H1 (cell line): ENCODE data around the gene HACD3. TPM values are rescaled to one million over a fixed set of nuclear protein-coding genes. Genes with fewer than 3 reads are reported as not detected.

ENCODE experiments used
- BACH1 ChIP-seq: IDR thresholded peaks from 2 replicates; pipeline ENCODE4 v1.6.1; 2012; ENCODE audit warnings: low read length, improper control_type of control experiment
- BCL11A ChIP-seq, 2 experiments: IDR thresholded peaks; one replicate each; pipeline ENCODE4 v1.6.1; 2011; ENCODE audit warnings: low read depth in 2 of 2, low read length in 2 of 2, mild to moderate bottlenecking in 2 of 2
- CREB1 ChIP-seq: IDR thresholded peaks from 2 replicates; pipeline ENCODE4 v1.6.1; 2012; ENCODE audit warnings: inconsistent platforms
- CTBP2 ChIP-seq: IDR thresholded peaks from 2 replicates; pipeline ENCODE4 v1.7.0; 2011; ENCODE audit warnings: borderline replicate concordance, mild to moderate bottlenecking, moderate library complexity, mixed read lengths, low read length; ENCODE audit not compliant: insufficient read depth, insufficient read length
- HDAC2 ChIP-seq, 2 experiments: fragments of 300-600 bp in 1 of 2; sonication (generic) in 1 of 2; IDR thresholded peaks; 2 replicates each; pipeline ENCODE4 v1.6.1; 2011 to 2012; ENCODE audit warnings: low read depth in 2 of 2, low read length in 2 of 2, mild to moderate bottlenecking in 2 of 2, moderate library complexity in 2 of 2, borderline replicate concordance in 1 of 2, inconsistent platforms in 1 of 2
- KDM4A ChIP-seq: IDR thresholded peaks from one replicate; pipeline ENCODE4 v1.7.1; 2012; ENCODE audit warnings: low read depth, mild to moderate bottlenecking, moderate library complexity, low read length, inconsistent platforms; ENCODE audit not compliant: severe bottlenecking
- POLR2AphosphoS5 ChIP-seq: IDR thresholded peaks from 2 replicates; pipeline ENCODE4 v1.6.1; 2011; ENCODE audit warnings: low read depth, low read length
- POU5F1 ChIP-seq: IDR thresholded peaks from 2 replicates; pipeline ENCODE4 v1.6.1; 2011; ENCODE audit warnings: low read depth, mild to moderate bottlenecking, low read length, moderate library complexity
- RBBP5 ChIP-seq: IDR thresholded peaks from 2 replicates; pipeline ENCODE4 v1.7.1; 2012; ENCODE audit warnings: low read depth, mild to moderate bottlenecking, inconsistent platforms, low read length, moderate library complexity, borderline replicate concordance
- SIN3A ChIP-seq, 2 experiments: IDR thresholded peaks in 1 of 2; conservative IDR thresholded peaks in 1 of 2; 2 replicates each; pipeline ENCODE4 v1.6.1; 2011 to 2012; ENCODE audit warnings: low read length in 2 of 2, improper control_type of control experiment in 1 of 2, low read depth in 1 of 2, mild to moderate bottlenecking in 1 of 2
- SIRT6 ChIP-seq: IDR thresholded peaks from one replicate; pipeline ENCODE4 v1.7.1; 2012; ENCODE audit warnings: low read length, inconsistent platforms
- SP1 ChIP-seq: IDR thresholded peaks from 2 replicates; pipeline ENCODE4 v1.6.1; 2011; ENCODE audit warnings: low read depth, low read length
- SP4 ChIP-seq: IDR thresholded peaks from 2 replicates; pipeline ENCODE4 v1.6.1; 2012; ENCODE audit warnings: low read length, inconsistent platforms
- SRF ChIP-seq: IDR thresholded peaks from 2 replicates; pipeline ENCODE4 v1.6.1; 2011; ENCODE audit warnings: mild to moderate bottlenecking, low read depth, low read length, moderate library complexity
- TEAD4 ChIP-seq: IDR thresholded peaks from 2 replicates; pipeline ENCODE4 v1.6.1; 2012; ENCODE audit warnings: low read depth, low read length, inconsistent platforms, mixed read lengths
- YY1 ChIP-seq: IDR thresholded peaks from 2 replicates; pipeline ENCODE4 v1.6.1; 2011; ENCODE audit warnings: low read depth, mild to moderate bottlenecking, low read length
- polyA plus RNA-seq, 7 experiments: library from polyadenylated mRNA; depleted of rRNA in 3 of 7; stranded (reverse) in 5 of 7; unstranded in 2 of 7; fragments of >200 nt in 5 of 7; fragments of 200-250 nt in 2 of 7; gene quantifications; 1 replicate in 5 of 7; 2 replicates in 1 of 7; 4 replicates in 1 of 7; pipeline versions ENCODE4 v1.2.1 to v1.2.3, GENCODE V29; 2011 to 2013; ENCODE audit warnings: missing spikeins in 2 of 7, mixed read lengths in 2 of 7
- total RNA-seq: library from RNA; stranded (reverse); fragmentation: NEBNext Ultra II Directional; extraction: Animal tissue kit (Norgen Biotek cat#: 25700); gene quantifications from 2 replicates; pipeline ENCODE4 v1.2.1, GENCODE V29; 2021
- TF ChIP-seq, protein P1 (sequence below), 3 experiments: IDR thresholded peaks; 1 replicate in 2 of 3; 2 replicates in 1 of 3; pipeline versions ENCODE4 v1.5.1 to v1.6.1; 2011; ENCODE audit warnings: low read length in 3 of 3, mild to moderate bottlenecking in 3 of 3, inconsistent platforms in 2 of 3, low read depth in 1 of 3, moderate library complexity in 1 of 3; ENCODE audit not compliant: insufficient read depth in 1 of 3; ENCODE audit errors: control extremely low read depth in 1 of 3

Gene HACD3
- total and polyA plus RNA-seq, 2 of the 8 experiments (the other 6 are each of a cell fraction or from before 2014, with no cell fraction given): 78.8 to 120 TPM

DNA sequence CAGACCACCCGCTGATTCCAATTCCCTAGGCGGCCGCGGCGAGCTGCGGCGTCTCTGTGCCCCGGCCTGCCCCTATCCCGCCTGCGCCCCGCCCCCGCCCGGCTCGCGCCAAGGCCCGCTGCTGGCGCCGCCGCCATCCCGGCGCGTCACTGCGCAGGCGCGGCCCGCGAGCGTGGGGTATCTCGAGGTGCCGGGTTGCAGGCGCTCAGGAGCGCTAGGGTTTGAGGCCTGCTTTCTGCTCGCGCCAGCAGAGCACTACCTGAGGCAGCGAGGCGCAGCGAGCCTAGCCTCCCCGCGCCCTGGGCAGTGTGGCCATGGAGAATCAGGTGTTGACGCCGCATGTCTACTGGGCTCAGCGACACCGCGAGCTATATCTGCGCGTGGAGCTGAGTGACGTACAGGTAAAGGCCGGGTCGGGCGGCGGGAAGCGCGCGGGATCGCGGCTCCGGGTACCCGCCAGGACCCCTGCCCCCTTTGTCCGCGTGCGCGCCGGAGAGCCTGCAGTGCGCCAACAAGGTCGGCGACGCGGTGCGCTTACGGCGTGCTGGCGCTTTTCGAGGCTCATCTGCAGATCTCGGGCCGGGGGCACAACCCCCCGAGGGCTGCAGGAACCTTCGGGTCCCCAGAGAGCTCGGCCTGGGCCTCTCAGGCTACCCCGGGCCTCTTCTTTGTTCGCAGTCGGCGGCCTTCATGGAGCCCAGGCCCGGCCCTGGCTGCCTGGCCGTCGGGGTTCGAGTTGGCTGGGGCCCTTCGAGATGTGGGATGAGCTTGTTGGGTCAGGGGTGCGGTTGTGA lies at the start of gene HACD3 (continued):
- TF ChIP-seq, protein P1, sequence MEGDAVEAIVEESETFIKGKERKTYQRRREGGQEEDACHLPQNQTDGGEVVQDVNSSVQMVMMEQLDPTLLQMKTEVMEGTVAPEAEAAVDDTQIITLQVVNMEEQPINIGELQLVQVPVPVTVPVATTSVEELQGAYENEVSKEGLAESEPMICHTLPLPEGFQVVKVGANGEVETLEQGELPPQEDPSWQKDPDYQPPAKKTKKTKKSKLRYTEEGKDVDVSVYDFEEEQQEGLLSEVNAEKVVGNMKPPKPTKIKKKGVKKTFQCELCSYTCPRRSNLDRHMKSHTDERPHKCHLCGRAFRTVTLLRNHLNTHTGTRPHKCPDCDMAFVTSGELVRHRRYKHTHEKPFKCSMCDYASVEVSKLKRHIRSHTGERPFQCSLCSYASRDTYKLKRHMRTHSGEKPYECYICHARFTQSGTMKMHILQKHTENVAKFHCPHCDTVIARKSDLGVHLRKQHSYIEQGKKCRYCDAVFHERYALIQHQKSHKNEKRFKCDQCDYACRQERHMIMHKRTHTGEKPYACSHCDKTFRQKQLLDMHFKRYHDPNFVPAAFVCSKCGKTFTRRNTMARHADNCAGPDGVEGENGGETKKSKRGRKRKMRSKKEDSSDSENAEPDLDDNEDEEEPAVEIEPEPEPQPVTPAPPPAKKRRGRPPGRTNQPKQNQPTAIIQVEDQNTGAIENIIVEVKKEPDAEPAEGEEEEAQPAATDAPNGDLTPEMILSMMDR (IDR thresholded peaks at IDR 0.05; ENCODE audit: control extremely low read depth in 1 of 3, insufficient read depth in 1 of 3, low read depth in 1 of 3, low read length in 3 of 3): no peak
- TF ChIP-seq SP4 (no peak), POU5F1 (no peak), KDM4A (peak; percentile 64), BCL11A (IDR thresholded peaks at IDR 0.05; ENCODE audit: low read depth in 2 of 2, low read length in 2 of 2) (no peak), POLR2AphosphoS5 (peak; percentile 87), BACH1 (no peak), TEAD4 (no peak), SIN3A (conservative IDR thresholded peaks at IDR 0.05 in 1 of 2, IDR thresholded peaks at IDR 0.05 in 1 of 2; ENCODE audit: low read depth in 1 of 2, low read length in 2 of 2) (peak in 1 of 2 experiments; percentile 23; a peak in 1 of 4 replicates), YY1 (peak; percentile 32; the same call in 1 of the 2 replicates), CTBP2 (no peak), CREB1 (no peak; the same call in 1 of the 2 replicates), SRF (no peak), SIRT6 (no peak), RBBP5 (peak; percentile 78), SP1 (no peak), HDAC2 (IDR thresholded peaks at IDR 0.05; ENCODE audit: borderline replicate concordance in 1 of 2, low read depth in 2 of 2, low read length in 2 of 2) (peak in 1 of 2 experiments; percentile 9; a peak in 1 of 4 replicates)
